ENCODE data around the gene GIT2. TPM values are rescaled to one million over a fixed set of nuclear protein-coding genes. Genes with fewer than 3 reads are reported as not detected.

The GIT2 gene
- total RNA-seq, 4 donors from 2014 or later: 28.7 to 46.5 (median 36.2) TPM

DNA sequence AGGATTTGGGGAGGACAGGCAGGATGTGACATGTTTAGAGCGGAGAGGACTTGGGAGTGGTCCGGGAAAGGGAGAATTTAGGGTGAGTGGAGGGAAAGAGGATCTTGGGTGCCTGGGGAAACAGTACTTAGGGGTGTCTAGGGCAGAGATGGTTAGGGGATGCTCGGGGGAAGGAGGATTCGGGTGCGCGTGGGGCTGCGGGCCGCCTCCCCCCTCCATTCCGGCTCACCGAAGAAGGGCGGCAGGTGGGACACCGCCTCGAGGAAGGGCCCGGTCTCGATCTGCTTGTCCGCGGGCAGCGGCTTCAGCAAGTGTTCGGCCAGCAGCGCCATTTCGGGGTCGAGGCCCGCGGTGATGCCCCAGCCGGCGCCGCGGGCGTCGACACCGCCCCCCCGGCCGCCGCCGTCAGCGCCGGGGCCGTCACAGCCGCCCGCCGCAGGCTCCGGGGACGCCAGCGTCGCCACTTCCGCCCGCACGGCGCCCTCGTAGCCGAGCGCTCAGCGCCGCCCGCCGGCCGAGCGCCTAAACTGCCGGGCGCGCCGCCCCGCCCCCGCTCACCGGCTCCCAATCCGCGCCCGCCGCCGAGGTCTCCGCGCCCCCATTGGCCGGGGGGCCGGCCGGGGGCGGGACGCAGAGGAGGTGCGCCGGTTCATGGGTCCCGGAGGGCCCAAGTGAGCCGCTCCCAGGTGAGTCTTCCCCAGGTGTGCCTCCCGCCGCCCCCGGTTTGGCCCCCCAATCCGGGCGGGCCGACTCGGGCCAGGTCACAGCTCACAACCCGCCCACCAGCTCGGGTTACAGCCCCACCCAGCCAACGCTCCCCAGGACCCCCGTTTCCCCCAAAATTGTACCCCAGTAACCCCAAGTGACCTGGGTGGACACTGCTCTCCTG, 115.9 kb downstream of the GIT2 start, which contains the start of gene GLTP:
Gene GLTP, minus strand, starts transcription at position 499 of the 889 bp plus-strand sequence. Its CDS starts 167 bp downstream, at position 332.
- Histone ChIP-seq H3K27me3 (no peaks in the 10 kb centered on the region), H3K27ac (replicated peaks in 1 of 4) (peak within 1 kb of the TSS; percentile 76 to 84 (median 83)), H3K9me3 (no peaks in the 10 kb centered on the region), H3K36me3 (no peaks in the 10 kb centered on the region), H3K4me3 (peak within 1 kb of the TSS; percentile 83 to 92 (median 86)), H3K4me1 (peaks cover 24 to 43% (median 32%) of the 10 kb centered on the region in 4 donors)
- WGBS: 0% methylated on average over 9 of the region's 92 CpGs
- DNase-seq (ENCODE audit: extremely low spot score): no peak
- TF ChIP-seq EP300 (IDR thresholded peaks at IDR 0.05): no peak
- TF ChIP-seq, protein P1, sequence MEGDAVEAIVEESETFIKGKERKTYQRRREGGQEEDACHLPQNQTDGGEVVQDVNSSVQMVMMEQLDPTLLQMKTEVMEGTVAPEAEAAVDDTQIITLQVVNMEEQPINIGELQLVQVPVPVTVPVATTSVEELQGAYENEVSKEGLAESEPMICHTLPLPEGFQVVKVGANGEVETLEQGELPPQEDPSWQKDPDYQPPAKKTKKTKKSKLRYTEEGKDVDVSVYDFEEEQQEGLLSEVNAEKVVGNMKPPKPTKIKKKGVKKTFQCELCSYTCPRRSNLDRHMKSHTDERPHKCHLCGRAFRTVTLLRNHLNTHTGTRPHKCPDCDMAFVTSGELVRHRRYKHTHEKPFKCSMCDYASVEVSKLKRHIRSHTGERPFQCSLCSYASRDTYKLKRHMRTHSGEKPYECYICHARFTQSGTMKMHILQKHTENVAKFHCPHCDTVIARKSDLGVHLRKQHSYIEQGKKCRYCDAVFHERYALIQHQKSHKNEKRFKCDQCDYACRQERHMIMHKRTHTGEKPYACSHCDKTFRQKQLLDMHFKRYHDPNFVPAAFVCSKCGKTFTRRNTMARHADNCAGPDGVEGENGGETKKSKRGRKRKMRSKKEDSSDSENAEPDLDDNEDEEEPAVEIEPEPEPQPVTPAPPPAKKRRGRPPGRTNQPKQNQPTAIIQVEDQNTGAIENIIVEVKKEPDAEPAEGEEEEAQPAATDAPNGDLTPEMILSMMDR (IDR thresholded peaks at IDR 0.05): peak; percentile 60 to 97 (median 78)
- intact Hi-C loops (cut with DNase I): no loop called here

Other genes with a start within 250 kb of the GIT2 start
- gene TRPV4, start 163.0 kb downstream of the GIT2 start, total RNA-seq: under 1 TPM; under 0.01 to 0.63 (median 0.35) TPM
- 10 to 100 TPM; 37.0 to 47.7 (median 39.6) TPM for gene GLTP, start 115.8 kb downstream of the GIT2 start, total RNA-seq
- gene TCHP, start 96.1 kb downstream of the GIT2 start, total RNA-seq: 10 to 100 TPM; 17.1 to 31.6 (median 21.0) TPM
- 100 to 1,000 TPM in 2 of 4 donors, 10 to 100 TPM in 2; 91.3 to 165 (median 124) TPM for gene ANKRD13A, start 3.1 kb upstream of the GIT2 start, total RNA-seq
- gene C12orf76, start 52.2 kb upstream of the GIT2 start, total RNA-seq: 10 to 100 TPM; 13.6 to 14.7 (median 13.9) TPM
- gene IFT81, start 128.0 kb upstream of the GIT2 start, total RNA-seq: 10 to 100 TPM; 15.1 to 27.4 (median 15.9) TPM

All from esophagus muscularis mucosa (tissue), 4 donors.